M059J (cell line): Measurements from ENCODE around the gene LEMD3. TPM values are rescaled to one million over a fixed set of nuclear protein-coding genes. Genes with fewer than 3 reads are reported as not detected.

Source experiments
- DNase-seq: peaks from one replicate; pipeline ENCODE4 v3.0.0-alpha.2; 2012; ENCODE audit warnings: low read depth
- total RNA-seq: library from RNA; depleted of rRNA; stranded (reverse); fragments of >200 nt; shearing (Covaris generic); gene quantifications from 2 replicates; pipeline ENCODE4 v1.2.3, GENCODE V29; 2014

The LEMD3 gene
- total RNA-seq, 1 experiment from 2014 or later = 15.3 TPM

DNA sequence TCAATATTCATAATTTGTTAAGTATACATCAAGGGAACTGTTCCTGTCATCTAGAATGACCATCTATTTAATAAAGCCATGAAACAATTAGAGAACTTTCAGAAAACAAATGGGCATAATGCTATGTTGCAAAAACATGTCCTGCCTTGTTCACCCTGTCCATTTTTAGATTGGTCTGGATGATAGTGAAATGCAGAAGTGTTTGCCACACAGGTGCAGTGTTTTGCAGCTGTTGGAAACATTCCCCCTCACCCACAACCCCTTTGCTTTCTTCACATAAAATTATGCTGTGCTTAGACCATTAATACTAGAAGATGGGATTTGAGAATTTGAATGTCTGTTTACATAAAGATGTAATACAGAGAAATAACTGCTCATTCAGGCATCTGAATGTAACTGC lies 36.5 kb downstream of the LEMD3 start:
- DNase-seq = no peak

DNA sequence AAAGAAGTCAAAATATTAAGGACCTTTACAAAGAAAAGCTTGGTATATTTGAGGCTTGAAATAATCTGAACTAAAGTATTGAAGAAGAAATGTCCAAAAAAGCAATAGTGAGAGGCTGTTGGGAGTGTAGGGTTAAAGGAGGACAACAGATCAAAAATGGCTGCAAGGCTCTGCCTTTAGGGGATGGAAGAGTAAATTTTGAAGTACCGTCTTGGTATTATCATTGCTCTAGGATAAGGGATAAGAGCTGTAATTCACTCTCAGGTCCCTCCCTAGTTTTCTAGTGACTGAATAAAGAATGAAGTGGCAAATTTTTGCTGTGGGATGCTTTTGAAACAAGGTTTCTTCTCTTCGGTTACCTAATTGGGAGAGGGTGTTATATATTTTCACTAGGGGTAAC lies 38.7 kb downstream of the LEMD3 start:
- no peak for DNase-seq

DNA sequence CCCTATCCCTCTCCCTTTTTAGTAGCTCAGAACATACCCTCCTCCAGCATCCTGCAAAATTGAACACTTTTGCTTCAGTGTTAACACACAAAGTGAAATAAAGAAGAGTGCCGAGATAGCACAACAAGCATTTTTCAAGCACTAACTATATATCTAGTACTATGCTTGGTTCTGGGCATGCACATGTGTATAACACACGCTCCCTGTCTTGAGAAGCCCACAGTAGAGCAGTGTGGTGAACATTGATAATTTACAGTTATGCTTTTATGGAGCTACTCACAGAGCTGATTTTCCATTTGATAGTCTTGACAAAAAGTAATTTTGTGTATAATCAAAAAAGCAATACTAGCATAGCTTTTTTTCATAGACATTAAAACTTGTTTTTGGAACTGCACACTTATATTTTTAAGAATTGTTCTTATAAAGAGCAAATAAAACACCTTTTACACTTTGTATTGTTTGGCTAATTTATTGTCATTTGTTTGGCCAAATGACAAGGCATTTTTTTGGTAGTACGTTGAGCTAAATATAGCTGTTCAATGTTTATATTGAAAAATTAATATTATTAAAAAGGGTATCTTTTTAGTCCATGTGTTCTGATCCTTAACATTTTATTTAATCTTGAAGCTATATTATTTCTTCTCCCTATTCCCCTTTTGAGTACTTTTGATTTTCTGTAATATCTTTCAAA lies 39.7 kb downstream of the LEMD3 start:
- no peak for DNase-seq

DNA sequence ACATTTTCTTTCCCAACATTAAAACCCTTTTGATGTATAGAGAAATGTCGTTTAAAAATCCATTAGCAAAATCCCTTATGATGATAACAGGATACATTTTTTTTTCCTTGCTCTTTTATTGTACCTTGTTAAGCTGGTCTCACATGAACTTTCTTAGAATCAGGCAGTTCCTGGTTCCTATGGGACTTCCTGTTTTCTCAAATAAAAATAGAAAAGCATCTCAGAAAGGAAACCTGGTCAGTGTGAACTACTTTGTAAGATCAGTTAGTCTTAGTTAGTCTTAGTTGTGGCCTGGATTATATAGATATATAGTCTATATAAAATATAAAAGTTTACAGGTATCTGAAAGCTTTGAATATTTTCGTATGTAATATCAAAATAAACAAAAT lies 40.3 kb downstream of the LEMD3 start:
- no peak for DNase-seq

DNA sequence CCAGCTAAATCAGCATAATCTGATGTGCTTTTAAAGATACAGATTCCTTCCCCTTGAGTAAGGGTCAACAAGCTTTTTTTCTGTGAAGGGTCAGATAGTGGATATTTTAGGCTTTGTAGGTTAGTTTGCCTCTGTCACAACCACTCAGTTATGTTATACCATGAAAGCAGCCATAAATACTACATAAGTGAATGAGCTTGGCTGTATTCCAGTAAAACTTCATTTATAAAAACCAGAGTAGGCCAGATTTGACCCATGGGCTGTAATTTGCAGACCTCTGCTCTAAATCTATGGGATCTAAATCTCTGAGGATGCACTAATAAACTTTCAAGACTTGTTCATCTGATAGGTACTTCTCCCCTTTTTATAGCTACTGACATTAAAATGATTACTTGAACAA lies 47.7 kb downstream of the LEMD3 start:
- DNase-seq = no peak

DNA sequence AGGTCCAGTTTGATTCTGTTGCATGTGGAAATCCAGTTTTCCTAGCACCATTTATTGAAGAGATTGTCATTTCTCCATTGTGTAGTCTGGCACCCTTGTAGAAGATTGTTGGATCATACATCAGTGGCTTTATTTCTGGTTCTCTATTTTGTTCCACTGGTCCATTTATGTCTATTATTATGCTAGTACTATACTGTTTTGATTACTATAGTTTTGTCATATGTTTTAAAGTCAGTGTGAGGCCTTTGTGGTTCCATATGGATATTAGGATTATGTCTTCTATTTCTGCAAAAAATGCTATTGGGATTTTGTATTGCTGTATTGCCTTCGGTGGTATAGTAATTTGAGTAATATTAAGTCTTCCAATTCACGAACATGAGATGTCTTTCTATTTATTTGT lies 51.4 kb downstream of the LEMD3 start:
- DNase-seq = no peak

DNA sequence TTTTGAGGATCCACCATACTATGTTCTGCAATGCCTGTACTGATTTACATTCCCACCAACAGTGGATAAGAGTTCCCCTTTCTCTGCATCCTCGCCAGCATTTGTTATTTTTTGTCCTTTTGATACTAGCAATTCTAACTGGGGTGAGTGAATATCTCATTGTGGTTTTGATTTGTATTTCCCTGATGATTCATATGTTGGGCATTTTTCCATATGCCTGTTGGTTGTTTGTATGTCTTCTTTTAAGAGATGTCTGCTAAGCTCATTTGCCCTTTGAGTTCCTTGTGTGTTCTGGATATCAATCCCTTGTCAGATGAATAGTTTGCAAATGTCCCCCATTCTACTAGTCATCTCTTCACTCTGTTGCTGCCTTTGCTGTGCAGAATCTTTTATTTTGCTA lies 60.1 kb downstream of the LEMD3 start:
- DNase-seq = peak; percentile 88

DNA sequence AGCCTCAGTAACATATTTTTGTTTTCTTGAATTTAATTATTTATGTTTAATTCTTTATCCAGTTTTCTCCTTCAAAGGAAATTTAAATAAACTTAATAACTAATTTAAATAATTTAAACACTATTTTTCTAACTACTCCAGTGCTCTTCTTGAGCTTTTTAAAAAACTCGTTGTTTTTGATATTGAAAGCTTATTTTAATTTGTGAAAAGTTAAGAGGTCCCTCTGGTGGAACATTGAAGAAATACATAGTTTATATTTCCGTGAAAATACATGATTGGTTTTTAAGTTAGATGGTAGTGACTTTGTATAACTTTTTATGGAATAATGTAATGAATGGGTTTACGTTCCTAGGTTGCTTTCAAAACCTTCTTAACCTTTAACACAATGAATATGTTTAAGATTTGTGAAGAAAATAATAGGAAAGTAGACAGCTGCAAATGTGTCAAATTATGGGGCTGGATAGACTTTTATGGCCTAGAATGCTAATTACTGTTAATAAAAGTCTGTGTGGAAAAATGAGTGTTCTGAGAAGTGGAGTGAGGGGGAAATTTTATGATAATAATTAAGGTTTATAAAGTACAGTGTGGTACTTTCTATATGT lies 63.2 kb downstream of the LEMD3 start:
- peak; percentile 24 for DNase-seq

DNA sequence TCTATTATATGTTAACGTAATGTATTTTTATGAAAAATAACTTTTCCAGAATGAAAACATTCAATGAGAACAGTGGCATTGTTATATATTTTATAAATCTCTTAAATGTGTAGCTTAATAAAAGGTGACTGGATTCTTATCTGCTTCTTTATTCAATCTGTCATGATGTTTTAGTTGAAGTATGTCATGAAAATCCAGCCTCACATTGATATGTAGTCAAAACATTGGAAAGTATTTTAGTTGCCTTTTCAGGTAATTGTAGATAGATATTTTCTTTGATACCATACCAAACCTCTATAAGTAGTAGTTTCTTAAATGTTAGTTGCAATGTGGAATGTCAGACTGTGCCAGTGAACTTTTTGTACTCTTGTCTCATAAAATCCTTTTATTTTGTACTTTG lies 67.8 kb downstream of the LEMD3 start:
- DNase-seq = no peak

DNA sequence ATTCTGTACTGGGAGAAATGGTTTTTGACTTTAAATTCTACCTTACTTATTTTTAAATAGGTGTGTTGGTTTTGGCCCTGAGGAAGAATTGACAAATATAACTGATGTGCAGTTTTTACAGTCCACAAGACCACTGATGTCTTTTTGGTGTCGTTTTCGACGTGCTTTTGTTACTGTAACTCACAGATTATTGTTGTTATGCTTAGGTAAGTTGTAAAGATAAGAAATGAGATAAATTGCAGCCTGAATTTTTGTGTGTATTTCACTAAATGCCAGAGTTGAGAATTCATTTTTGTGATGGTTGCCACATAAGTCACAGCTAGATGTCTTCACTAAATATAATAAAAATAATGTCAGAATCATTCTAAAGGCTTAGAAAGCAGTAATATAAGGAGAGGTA lies 69.2 kb downstream of the LEMD3 start:
- DNase-seq = no peak

DNA sequence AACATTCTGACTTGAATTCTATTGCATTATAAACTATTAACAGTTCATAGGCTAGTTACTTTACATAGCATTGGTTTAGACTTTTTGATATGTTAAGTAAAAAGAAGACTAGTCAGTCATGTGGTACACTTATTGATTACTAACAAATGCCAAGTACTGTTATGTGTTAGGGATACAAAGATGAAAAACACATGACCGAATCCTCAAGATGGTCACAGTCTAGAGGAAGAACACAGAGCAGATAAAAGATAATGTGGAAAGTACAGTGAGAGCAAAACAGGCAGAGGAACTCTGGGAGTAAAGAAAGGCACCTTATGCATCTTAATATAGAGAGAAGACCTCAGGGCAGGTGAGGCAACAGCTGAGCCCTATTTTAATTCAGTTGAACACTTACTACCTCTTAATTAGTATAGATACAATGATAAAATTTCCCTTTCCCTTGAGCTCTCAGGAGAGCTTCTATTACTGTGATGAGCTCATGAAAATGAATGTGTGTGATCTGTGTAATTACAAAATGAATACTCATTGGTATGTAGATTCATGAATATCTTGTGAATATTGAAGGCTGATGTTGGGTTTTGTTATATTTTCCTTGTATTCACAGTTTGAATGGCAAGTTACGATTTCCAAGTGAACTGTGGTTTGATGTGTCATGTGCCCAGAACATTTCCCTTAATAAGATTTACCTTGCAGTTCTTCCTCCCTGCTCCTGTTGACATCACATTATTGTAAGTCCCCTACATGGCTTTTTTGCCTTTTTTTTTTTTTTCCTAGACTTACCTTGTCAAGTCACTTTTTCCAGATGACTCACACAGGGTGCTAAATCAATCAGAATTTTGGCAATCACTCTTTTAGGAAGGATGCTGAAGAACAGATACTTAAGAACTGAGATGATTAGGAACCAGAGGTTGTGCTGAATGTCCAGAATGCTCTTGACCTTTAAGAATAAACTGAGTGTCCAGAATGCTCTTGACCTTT lies 79.6 kb downstream of the LEMD3 start:
- DNase-seq = peak; percentile 44

DNA sequence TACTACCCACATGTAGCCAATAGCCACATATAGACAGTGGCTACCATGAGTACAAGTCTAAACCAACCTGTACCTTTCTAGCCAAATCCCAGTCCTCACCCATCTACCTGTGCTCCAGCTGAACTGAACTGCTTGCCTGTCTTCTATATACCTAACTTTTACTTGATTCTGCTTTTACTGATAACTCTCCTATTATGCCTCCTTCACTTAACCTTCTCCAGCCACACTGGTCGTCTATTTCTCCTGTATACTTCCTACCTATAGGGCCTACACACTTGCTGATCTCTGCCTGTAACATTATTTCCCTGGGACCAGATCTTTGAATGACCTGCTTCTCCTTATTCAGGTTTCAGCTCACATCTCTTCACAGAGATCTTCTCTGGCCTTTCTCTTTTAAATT lies 83.1 kb downstream of the LEMD3 start:
- no peak for DNase-seq

DNA sequence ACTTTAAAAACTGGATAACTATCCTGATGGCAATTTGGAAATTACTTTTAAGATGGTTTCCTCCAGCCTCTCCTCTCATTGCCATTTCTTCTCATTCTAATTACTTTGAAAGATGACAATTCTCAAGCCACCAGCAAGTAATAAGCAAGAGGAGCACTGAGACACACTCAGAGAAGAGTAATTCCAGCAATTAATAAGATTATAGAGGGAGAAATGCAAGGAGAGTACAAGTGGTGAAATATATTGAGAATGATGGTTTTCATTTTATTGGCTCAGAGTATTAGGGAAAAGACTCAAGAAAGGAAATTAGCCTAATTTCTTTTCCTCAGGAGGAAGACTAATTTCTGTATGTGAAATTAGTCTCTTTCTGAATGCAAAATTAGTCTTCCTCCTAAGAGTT lies 88.6 kb downstream of the LEMD3 start:
- no peak for DNase-seq

DNA sequence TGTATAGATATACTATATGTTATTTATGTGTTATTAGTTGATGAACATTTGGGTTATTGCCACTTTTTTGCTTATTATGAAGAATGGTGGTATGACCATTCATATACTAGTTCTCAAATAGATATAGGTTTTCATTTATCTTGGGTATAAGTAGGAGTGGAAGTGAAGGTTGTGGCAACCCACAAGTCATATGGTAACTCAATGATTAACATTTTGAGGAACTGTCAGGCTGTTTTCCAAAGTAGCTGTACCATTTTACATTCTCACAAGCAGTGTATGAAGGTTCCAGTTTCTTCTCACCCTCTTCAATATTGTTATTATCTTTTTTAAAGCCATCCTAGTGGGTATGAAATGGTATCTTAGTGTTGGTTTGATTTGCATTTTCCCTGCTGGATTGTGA lies 90.1 kb downstream of the LEMD3 start:
- DNase-seq = no peak

DNA sequence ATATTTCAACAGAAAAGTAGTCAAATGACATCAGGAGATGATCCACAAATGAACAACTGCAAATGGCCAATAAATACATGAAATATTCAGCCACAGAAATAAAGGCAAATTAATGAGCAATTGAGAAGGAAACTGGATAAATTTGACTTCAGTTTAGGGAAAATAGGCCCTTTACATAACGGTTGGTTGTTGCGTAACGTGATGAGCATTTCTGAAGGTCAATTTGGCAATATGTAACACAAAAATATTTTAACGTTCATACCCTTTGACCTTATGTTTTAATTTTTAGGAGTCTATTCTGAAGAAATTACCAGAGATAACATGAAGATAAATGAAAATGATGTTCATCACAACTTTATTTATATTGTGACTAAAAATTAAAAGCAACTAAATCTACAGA lies 94.4 kb downstream of the LEMD3 start:
- DNase-seq = no peak

DNA sequence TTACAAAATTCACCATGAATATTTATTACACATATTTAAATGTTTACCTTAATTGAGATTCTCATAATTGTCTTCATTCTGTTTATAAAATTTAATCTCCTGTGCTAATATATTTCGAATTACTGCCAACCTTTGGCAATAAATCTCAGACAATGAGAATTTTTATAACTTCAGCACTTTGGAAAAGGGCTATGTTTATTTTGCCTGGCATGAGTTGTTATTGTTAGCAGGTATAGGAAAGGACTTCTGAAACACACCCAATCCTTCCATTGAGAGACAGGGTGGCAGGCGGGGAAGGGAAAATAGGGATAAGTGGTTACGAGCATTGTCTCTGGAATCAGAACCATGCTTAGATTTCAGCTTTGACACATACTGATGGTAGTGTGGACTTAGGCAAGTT lies 97.0 kb downstream of the LEMD3 start:
- DNase-seq = no peak

DNA sequence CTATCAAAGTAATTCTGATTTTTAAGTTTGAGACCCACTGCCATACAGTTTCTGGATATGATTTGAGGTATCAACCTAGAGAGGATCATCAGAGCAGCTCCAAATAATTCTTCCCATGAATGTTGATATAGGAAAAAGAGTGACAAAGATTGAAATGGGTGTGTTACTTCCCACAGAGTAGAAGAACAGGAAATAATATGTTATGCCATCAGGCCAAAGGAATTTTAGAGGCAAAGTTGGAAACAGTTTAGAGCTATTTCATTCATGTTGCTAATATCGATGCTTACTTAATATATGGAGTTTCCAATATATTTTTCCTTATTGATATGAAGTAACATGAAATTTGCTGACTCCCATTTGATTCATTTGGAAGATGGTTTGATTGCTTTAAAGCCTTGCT lies 100.2 kb downstream of the LEMD3 start:
- DNase-seq = peak; percentile 11

DNA sequence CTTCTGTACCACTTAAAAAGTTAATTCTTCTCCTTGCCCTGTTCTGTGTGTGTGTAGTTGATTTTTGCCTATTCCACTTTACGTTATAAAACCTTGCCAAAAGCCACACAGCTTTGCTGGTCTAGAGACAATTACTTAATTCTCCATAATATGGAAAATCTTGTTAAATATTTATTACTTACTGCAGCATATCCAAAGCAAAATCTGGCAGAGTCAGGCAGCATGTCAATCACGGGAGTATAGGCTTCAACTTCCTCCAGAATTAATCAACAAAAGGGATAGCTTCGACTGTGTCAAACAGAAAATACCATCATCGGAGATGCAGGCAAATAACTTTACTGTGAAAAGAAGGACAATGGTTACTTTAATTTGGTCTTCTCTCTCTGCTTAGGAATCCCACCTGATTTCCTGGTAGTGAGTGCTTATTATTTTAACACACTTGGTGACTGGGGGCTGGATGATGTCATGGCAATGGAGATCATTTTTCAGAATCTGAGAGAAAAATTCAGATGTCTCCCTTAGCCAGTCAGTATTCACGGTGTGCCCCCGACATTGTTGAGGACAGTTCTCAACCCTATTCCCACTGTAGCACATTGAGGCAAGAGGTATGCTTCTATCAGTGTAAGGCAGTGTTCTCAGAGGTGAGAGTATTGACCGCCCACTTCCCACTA lies 105.4 kb downstream of the LEMD3 start:
- no peak for DNase-seq

DNA sequence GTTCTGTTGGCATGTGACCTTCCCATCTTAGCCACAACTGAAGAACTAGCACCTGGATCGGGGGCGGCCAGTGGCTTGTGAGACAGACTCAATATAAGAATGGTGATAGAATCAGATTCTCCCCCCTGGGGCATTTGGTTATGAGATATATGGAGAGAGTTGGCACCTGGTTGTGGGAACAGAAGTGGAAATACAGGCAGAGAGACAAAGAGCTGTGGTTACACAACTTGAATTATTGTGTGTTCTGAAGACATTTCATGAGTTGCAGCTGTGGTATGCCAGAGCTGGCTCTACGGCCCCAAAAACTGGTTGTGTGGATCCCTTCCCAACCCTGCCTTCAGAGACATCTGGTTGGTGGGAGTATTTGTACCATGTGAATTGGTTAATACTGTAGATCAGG lies 106.2 kb downstream of the LEMD3 start:
- DNase-seq = no peak

DNA sequence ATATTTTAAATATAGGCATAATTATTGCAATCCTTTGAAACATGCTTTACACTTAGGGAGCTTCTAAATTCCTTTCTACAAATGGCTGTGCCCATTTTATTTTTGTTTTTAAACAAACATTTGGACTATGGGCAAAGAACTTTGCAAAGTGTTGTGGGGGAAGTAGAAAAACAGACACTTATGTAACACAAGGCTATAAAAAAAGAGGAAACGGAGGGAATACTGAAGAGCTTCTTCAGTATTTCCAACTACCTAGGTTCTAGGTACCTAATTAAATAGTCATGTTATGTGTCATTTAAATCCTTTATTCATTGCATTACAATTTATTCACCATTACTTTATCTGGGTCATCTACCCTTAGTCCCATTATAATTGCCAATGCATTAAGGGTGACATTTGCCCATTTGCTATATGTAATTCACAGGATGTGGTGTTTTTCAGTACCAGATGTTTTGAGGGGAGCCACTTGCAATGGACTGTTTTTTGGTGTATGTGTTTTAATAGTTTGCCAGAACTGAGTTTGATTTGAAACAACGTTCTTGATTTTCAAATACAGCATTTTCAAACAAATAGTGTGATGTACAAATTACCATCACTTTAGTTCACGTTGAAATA lies 107.6 kb downstream of the LEMD3 start:
- no peak for DNase-seq

DNA sequence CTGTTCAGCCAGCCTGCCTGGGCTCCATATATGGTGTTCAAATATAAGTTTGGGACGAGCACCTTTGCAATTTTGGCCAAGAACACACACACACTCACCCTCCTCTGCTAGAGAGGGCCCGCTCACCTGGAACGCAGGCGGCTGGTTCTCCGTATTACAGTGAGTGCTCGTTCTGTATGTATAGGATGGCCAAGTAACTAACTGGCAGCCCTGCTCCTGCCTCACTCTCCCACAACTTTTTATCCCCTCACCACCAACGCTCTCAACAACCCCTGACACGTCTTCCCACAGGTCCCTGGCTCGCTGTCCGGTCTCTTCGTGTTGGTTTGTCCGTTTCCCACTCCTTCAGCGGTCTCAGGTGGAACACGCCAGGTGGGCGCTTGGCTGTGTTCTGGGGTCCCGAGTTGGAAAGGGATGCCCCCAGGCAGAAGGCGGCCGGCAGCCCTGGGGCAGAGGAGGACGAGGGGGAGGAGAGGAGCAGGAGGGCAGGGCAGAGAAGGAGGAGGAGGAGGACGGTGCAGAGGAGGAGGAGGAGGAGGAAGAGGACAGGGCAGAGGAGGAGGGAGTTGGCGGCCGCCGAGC lies 108.7 kb downstream of the LEMD3 start:
- DNase-seq = no peak
